Spinal cord (tissue), 10 donors: ENCODE data around the gene B2M. TPM values are rescaled to one million over a fixed set of nuclear protein-coding genes. Genes with fewer than 3 reads are reported as not detected.
"Not testable (repeated sequence)": the region's sequence is repeated elsewhere in the genome, so short reads cannot be mapped to it uniquely, and the experiment has no call there.

Source experiments
- DNase-seq, 6 donors: peaks; one replicate each; pipeline versions ENCODE4 v3.0.0 to v3.0.0-alpha.2; 2013 to 2015; ENCODE audit warnings: low spot score in 6 of 6, low read depth in 4 of 6
- H3K27ac ChIP-seq: one replicate; pipeline ENCODE4 v1.5.1; 2013; ENCODE audit warnings: low read depth, low read length, control low read depth
- H3K27me3 ChIP-seq: one replicate; pipeline ENCODE4 v1.6.1; 2013; ENCODE audit warnings: low read length; ENCODE audit not compliant: control insufficient read depth, insufficient read depth
- H3K36me3 ChIP-seq: one replicate; pipeline ENCODE4 v1.6.1; 2013; ENCODE audit warnings: low read length; ENCODE audit not compliant: control insufficient read depth, insufficient read depth
- H3K4me1 ChIP-seq: one replicate; pipeline ENCODE4 v1.6.1; 2013; ENCODE audit warnings: low read length; ENCODE audit not compliant: control insufficient read depth, insufficient read depth
- H3K4me3 ChIP-seq: one replicate; pipeline ENCODE4 v1.5.1; 2013; ENCODE audit warnings: low read depth, low read length, control low read depth
- H3K9me3 ChIP-seq: one replicate; pipeline ENCODE4 v1.6.1; 2013; ENCODE audit warnings: low read length; ENCODE audit not compliant: control insufficient read depth, insufficient read depth
- WGBS: methylation state at CpG from one replicate; pipeline ENCODE4 v1.1.5; 2013; ENCODE audit warnings: missing lambda C conversion rate; ENCODE audit not compliant: insufficient coverage; 5-methylcytosine and 5-hydroxymethylcytosine counted together
- polyA plus RNA-seq, 2 donors: library from polyadenylated mRNA; unstranded; fragments of 120-200 nt; gene quantifications; one replicate each; pipeline ENCODE4 v1.2.1, GENCODE V29; 2013; ENCODE audit not compliant: insufficient read length in 2 of 2
- total RNA-seq, 2 donors: library from RNA; depleted of rRNA in 1 of 2; stranded (reverse); fragments of 120-200 nt in 1 of 2; fragments of >200 nt in 1 of 2; gene quantifications; one replicate each; pipeline versions ENCODE4 v1.2.3 to v1.2.4, GENCODE V29; 2013 to 2014
- donor health status: healthy.

B2M gene
- total and polyA plus RNA-seq, 4 donors, result 624 to 1,593 (median 982) TPM

DNA sequence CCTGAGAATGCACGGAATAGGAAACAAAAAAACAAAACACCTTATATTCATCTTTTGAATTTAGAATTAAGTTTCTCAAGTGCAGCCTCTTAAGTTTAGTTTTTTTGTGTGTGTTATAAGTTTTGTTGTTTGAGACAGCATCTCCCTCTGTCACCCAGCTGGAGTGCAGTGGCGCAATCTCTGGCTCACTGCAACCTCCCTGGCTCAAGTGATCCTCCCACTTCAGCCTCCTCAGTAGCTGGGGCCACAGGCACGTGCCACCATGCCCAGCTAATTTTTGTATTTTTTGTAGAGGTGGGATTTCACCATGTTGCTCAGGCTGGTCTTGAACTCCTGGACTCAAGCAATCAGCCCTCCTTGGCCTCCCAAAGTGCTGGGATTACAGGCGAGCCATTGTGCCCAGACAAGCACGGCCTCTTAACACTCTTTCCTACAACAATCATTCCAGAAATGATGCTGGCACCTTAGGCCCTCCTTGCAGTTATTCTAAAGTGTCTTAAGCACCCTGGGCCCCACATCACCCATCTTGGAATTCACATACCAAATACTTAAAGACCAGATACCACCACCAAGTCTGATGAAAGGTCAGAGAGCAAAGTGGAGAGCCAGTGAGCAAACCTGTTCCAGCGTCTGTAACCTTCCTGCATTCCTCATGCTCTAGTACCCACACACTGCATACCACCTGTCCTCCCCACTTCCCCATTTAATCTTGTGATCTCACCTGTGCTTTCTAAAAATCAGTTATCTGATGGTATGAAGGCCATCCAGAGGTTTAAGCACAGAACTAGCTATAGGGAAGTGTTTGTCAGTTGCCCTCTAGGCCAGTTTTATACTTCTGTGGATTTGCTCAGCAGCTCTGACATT is 41.0 kb upstream of the B2M start:
- WGBS, result 91% methylated on average over 2 of the region's 6 CpGs
- Histone ChIP-seq H3K4me1 (no peaks in the 10 kb centered on the region), H3K27me3 (no peaks in the 10 kb centered on the region), H3K27ac (no peak overlapping the region), H3K4me3 (no peak overlapping the region), H3K36me3 (no peaks in the 10 kb centered on the region), H3K9me3 (no peaks in the 10 kb centered on the region)
- no peak for DNase-seq

DNA sequence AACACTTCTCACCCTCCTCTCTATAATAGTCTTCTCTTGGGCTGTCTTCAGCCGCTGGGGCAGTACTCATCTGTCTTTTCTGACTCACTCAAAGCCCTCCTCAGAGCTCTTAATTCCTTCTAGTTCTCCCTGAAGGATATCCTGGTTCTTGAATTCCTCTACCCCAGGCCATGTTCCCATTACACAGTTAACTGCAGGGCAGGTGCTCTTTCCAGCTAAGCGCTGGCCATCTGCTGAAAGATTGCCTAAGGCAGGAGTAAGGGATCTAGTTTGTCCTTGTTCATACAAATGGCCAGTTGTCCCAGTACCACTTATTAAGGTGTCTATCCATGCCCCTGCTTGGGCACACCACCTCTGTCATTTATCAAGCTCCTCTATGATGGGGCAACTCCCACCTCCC is 37.7 kb upstream of the B2M start:
- Histone ChIP-seq H3K4me1 (no peaks in the 10 kb centered on the region), H3K27ac (no peak overlapping the region), H3K4me3 (no peak overlapping the region), H3K27me3 (peaks cover 2% of the 10 kb centered on the region), H3K9me3 (no peaks in the 10 kb centered on the region), H3K36me3 (no peaks in the 10 kb centered on the region)
- WGBS, result 100% methylated on average over 1 of the region's 2 CpGs
- DNase-seq, result no peak

GRCh38 chr15:44675911-44676310 is 35.4 kb upstream of the B2M start:
- WGBS, result 91% methylated on average over 4 of the region's 5 CpGs
- peaks cover 2% of the 10 kb centered on the region for H3K27me3 ChIP-seq
- no peaks in the 10 kb centered on the region for H3K9me3 ChIP-seq
- H3K36me3 ChIP-seq, result no peaks in the 10 kb centered on the region
- no peak overlapping the region for H3K27ac ChIP-seq
- no peaks in the 10 kb centered on the region for H3K4me1 ChIP-seq
- no peak for DNase-seq
- H3K4me3 ChIP-seq, result no peak overlapping the region

GRCh38 chr15:44676676-44677075 is 34.6 kb upstream of the B2M start:
- no peaks in the 10 kb centered on the region for H3K4me1 ChIP-seq
- no peak for DNase-seq
- WGBS, result 86% methylated on average over 5 of the region's 7 CpGs
- no peak overlapping the region for H3K4me3 ChIP-seq
- H3K36me3 ChIP-seq, result no peaks in the 10 kb centered on the region
- H3K27ac ChIP-seq, result no peak overlapping the region
- no peaks in the 10 kb centered on the region for H3K9me3 ChIP-seq
- H3K27me3 ChIP-seq, result peaks cover 2% of the 10 kb centered on the region

GRCh38 chr15:44682211-44682610 is 29.1 kb upstream of the B2M start:
- no peaks in the 10 kb centered on the region for H3K27me3 ChIP-seq
- H3K4me3 ChIP-seq, result no peak overlapping the region
- H3K4me1 ChIP-seq, result no peaks in the 10 kb centered on the region
- no peak for DNase-seq
- no peaks in the 10 kb centered on the region for H3K36me3 ChIP-seq
- H3K9me3 ChIP-seq, result no peaks in the 10 kb centered on the region
- WGBS, result no CpG with 5 or more reads among the region's 2 CpGs
- no peak overlapping the region for H3K27ac ChIP-seq

GRCh38 chr15:44682809-44683682 is 28.3 kb upstream of the B2M start:
- 51% methylated on average over 8 of the region's 8 CpGs for WGBS
- not testable (repeated sequence) for H3K36me3 ChIP-seq, H3K4me3 ChIP-seq, H3K27ac ChIP-seq, H3K9me3 ChIP-seq, H3K27me3 ChIP-seq, H3K4me1 ChIP-seq, DNase-seq

DNA sequence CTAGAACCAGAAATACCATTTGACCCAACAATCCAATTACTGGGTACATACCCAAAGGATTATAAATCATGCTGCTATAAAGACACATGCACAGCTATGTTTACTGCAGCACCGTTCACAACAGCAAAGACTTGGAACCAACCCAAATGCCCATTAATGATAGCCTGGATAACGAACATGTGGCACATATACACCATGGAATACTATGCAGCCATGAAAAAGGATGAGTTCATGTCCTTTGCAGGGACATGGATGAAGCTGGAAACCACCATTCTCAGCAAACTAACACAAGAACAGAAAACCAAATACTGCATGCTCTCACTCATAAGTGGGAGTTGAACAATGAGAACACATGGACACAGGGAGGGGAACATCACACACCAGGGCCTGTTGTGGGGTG is 22.0 kb upstream of the B2M start:
- not testable (repeated sequence) for H3K4me3 ChIP-seq, H3K4me1 ChIP-seq, H3K9me3 ChIP-seq, H3K27ac ChIP-seq, DNase-seq, H3K27me3 ChIP-seq, H3K36me3 ChIP-seq
- WGBS, result no CpG with 5 or more reads among the region's 2 CpGs

GRCh38 chr15:44690245-44690644 is 21.1 kb upstream of the B2M start:
- 20% methylated on average over 1 of the region's 1 CpG for WGBS

DNA sequence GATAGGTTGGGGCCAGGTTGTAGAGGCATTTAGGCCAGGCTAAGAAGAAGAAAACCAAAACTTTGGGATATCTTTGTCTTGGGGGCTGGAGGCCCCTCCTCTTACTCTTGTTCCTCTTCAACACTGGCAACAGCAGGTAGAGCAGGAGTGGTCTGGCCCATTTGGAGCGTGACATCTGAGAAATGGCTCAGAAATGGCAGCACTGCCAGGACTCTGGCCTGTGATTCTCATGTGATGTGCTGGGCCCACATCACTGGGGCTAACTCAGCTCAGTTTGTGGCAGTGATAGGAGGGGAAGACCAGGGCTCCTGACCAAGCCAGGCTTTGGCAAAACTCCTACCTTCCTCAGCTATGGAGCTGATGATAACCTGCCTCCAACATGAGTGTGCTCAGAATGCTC is 18.7 kb upstream of the B2M start:
- Histone ChIP-seq H3K4me3 (no peak overlapping the region), H3K9me3 (no peaks in the 10 kb centered on the region), H3K4me1 (no peaks in the 10 kb centered on the region), H3K36me3 (no peaks in the 10 kb centered on the region), H3K27me3 (no peaks in the 10 kb centered on the region), H3K27ac (no peak overlapping the region)
- WGBS, result 88% methylated on average over 1 of the region's 1 CpG
- DNase-seq, result no peak

More at GRCh38 chr15:44690245-44690644, 21.1 kb upstream of the B2M start:
- H3K36me3 ChIP-seq, H3K9me3 ChIP-seq, DNase-seq, H3K27ac ChIP-seq, H3K4me1 ChIP-seq, H3K27me3 ChIP-seq, H3K4me3 ChIP-seq: not testable (repeated sequence)
